GM21528 (cell line): ENCODE measurements around the gene ZBTB20.
"Not testable (repeated sequence)": the region's sequence is repeated elsewhere in the genome, so short reads cannot be mapped to it uniquely, and the experiment has no call there.

ENCODE experiments used
- ATAC-seq: cut with Tn5 transposase; IDR thresholded peaks from one replicate; pipeline ENCODE4 v1.9.1; 2021; ENCODE audit warnings: mild to moderate bottlenecking, moderate library complexity; ENCODE audit not compliant: unreplicated experiment, low FRiP score

Gene ZBTB20

GRCh38 chr3:114697401-114697800 lies 449.7 kb downstream of the ZBTB20 start:
- ATAC-seq, result no peak

GRCh38 chr3:114694251-114694650 lies 452.8 kb downstream of the ZBTB20 start:
- no peak for ATAC-seq

GRCh38 chr3:114691871-114692270 lies 455.2 kb downstream of the ZBTB20 start:
- no peak for ATAC-seq

- ATAC-seq, result no peak
Observed at GRCh38 chr3:114690911-114691310, 456.2 kb downstream of the ZBTB20 start.

GRCh38 chr3:114687151-114687550 lies 459.9 kb downstream of the ZBTB20 start:
- ATAC-seq, result no peak

- ATAC-seq, result no peak
Observed at GRCh38 chr3:114686621-114687020, 460.5 kb downstream of the ZBTB20 start.

- ATAC-seq, result no peak
Observed at GRCh38 chr3:114685161-114685560, 461.9 kb downstream of the ZBTB20 start.

- ATAC-seq, result no peak
Observed at GRCh38 chr3:114680299-114680698, 466.8 kb downstream of the ZBTB20 start.

GRCh38 chr3:114679773-114680172 lies 467.3 kb downstream of the ZBTB20 start:
- not testable (repeated sequence) for ATAC-seq

- no peak for ATAC-seq
Observed at GRCh38 chr3:114675104-114675503, 472.0 kb downstream of the ZBTB20 start.

- no peak for ATAC-seq
Observed at GRCh38 chr3:114674036-114674435, 473.1 kb downstream of the ZBTB20 start.

- no peak for ATAC-seq
Observed at GRCh38 chr3:114673481-114673880, 473.6 kb downstream of the ZBTB20 start.

- ATAC-seq, result no peak
Observed at GRCh38 chr3:114672692-114673447, 474.2 kb downstream of the ZBTB20 start.

- ATAC-seq, result no peak
Observed at GRCh38 chr3:114671741-114672510, 475.2 kb downstream of the ZBTB20 start.

GRCh38 chr3:114669614-114670013 lies 477.5 kb downstream of the ZBTB20 start:
- no peak for ATAC-seq

GRCh38 chr3:114668099-114668498 lies 479.0 kb downstream of the ZBTB20 start:
- ATAC-seq, result no peak

GRCh38 chr3:114666623-114667022 lies 480.5 kb downstream of the ZBTB20 start:
- ATAC-seq, result no peak

- no peak for ATAC-seq
Observed at GRCh38 chr3:114664006-114664405, 483.1 kb downstream of the ZBTB20 start.

- no peak for ATAC-seq
Observed at GRCh38 chr3:114660808-114661207, 486.3 kb downstream of the ZBTB20 start.

GRCh38 chr3:114660124-114660523 lies 487.0 kb downstream of the ZBTB20 start:
- ATAC-seq, result no peak

- no peak for ATAC-seq
Observed at GRCh38 chr3:114659109-114660061, 487.7 kb downstream of the ZBTB20 start.
